Measurements from ENCODE around the gene SEPTIN10.

DNA sequence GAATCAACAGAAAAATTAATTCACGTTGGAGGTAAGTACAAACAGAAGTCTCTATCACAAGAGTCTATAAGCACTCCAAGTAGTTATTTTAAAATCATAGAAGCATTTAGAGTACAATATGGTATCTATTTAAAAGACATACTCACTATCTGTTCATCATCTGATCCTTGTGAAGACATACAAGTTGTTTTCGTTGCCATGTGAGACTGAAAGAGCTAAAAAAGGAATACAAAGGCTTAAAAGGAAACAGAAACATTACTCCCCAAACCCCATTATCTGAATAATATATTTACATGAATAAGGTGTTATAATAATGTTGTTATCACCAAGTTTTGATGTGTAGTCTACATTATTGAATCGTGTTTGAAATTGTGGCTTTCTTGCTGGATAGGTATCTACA lies 20.9 kb downstream of the SEPTIN10 start:
- no peak for TF ChIP-seq CTCF (conservative IDR thresholded peaks at IDR 0.05; ENCODE audit: low read depth in 2 of 2)
- no peak for TF ChIP-seq ZNF462 (CRISPR knock-in tag; IDR thresholded peaks at IDR 0.05)
- TF ChIP-seq CREB1 (CRISPR knock-in tag; IDR thresholded peaks at IDR 0.05; ENCODE audit: low read depth), result no peak
- no peak for TF ChIP-seq EZH2phosphoT487 (IDR thresholded peaks at IDR 0.05; ENCODE audit: unreplicated experiment)
